GM10266 (cell line): Measurements from ENCODE around the gene ASB9.
A peak's percentile ranks its signal among the peaks of the same experiment; 100 is the strongest.
"Not testable (repeated sequence)": the region's sequence is repeated elsewhere in the genome, so short reads cannot be mapped to it uniquely, and the experiment has no call there.

ENCODE experiments used
- DNase-seq: peaks from one replicate; pipeline ENCODE4 v3.0.0; 2012; ENCODE audit errors: extremely low spot score
- TF ChIP-seq, protein P1 (sequence below): IDR thresholded peaks from 2 replicates; pipeline ENCODE4 v1.5.1; 2012; ENCODE audit warnings: mild to moderate bottlenecking, low read depth; ENCODE audit not compliant: control insufficient read depth, insufficient read depth; ENCODE audit errors: missing control alignments

Gene ASB9

DNA sequence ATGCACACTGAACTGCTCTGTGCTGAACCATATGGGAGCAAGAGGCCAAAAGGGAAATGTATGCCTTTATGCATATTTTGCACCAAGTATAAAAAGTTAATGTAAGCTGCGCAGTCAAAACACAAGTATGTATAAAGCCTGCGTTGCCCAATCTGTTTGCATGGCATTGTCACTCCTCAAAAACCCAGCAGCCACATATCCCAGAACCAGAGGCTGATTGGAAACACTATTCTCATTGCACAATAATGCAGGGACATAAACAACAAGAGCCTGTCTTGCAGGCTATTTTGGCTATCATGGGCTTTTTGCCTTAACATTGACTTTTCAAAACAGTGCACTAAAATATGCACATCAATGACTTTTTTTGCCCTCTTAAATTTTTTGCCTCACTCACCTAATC, 5.1 kb upstream of the ASB9 start:
- DNase-seq = no peak
- TF ChIP-seq, protein P1, sequence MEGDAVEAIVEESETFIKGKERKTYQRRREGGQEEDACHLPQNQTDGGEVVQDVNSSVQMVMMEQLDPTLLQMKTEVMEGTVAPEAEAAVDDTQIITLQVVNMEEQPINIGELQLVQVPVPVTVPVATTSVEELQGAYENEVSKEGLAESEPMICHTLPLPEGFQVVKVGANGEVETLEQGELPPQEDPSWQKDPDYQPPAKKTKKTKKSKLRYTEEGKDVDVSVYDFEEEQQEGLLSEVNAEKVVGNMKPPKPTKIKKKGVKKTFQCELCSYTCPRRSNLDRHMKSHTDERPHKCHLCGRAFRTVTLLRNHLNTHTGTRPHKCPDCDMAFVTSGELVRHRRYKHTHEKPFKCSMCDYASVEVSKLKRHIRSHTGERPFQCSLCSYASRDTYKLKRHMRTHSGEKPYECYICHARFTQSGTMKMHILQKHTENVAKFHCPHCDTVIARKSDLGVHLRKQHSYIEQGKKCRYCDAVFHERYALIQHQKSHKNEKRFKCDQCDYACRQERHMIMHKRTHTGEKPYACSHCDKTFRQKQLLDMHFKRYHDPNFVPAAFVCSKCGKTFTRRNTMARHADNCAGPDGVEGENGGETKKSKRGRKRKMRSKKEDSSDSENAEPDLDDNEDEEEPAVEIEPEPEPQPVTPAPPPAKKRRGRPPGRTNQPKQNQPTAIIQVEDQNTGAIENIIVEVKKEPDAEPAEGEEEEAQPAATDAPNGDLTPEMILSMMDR = no peak

DNA sequence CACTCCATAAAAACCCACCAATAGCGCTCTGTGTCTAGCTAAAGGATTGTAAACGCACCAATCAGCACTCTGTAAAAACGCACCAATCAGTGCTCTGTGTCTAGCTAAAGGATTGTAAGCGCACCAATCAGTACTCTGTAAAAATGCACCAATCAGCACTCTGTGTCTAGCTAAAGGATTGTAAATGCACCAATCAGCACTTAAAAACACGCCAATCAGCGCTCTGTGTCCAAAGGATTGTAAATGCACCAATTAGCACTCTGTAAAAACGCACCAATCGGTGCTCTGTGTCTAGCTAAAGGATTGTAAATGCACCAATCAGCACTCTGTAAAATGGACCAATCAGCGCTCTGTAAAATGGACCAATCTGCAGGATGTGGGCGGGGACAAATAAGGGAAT, 3.4 kb upstream of the ASB9 start:
- DNase-seq = not testable (repeated sequence)

DNA sequence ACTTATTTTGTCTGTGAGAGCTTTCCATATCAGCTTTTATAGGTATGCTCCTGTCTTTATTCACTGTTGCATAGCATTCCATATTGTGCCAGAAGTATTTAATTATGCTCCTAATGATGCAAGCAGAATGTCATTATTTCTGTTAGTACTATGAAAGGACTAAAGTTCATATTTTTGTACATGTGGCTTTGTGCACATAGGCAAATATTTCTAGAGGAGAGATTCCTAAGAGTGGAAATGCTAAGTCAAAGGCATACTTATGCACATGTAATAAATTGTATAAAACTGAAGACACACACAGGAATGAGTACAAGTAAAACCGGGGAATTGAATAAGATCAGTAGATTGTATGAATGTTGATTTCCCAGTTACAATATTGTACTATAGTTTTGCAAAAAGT, 1.9 kb upstream of the ASB9 start:
- TF ChIP-seq, protein P1 = no peak
- no peak for DNase-seq

DNA sequence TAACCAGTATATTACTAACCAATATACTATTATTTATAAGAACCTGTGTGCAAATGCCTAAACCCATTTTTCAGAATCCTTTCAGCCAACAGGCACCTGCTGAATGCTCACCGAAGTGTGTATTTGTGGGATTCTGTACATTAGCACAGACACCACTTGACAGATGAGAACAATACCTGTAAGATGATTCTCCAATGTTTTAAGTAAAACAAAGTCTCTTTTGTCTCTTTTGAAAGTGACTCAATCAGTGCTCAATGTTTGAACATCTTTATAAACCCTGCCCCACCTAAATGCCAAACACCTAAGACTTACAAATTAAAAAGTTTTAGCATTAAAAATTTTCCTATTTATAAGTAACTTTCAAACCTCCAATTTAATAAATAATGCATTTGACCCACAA, 763 bp downstream of the ASB9 start:
- TF ChIP-seq, protein P1 = no peak
- DNase-seq = no peak

DNA sequence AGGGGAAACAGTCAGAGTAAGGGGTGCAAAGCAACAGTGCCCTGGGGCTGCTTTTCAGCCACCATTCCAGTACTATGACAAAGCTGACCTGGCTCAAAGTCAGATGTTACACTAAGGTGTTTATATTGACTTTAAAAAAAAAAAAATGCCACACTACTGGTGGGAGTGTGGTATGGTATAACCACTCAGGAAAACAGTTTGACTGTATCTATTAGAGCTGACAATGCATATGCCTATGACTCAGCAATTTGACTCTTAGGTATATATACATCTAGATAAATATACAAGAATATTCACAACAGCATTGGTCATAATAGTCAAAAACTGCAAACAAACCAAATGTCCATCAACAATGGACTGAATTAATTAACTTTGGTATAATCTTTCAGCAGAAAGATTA, 15.0 kb downstream of the ASB9 start:
- TF ChIP-seq, protein P1 = no peak
- DNase-seq = no peak

DNA sequence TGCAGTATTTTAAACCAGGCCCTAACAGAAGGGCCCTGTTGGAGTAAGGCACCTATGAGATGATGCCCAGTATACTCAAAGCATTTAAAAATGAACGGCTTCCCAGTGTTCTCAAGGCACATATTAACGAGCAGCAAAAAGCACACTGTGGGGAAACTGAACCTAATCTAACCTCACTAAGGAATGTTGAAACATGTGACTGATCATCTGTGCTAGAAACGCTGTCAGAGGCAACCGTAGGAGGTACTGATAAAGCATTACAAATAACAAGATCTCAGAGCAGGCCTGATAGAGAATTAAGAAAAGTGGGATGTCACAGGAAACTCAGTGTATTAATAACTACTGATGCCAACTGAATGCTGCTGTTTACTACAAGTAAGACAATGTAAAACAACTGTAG, 24.0 kb downstream of the ASB9 start:
- TF ChIP-seq, protein P1 = no peak
- no peak for DNase-seq

DNA sequence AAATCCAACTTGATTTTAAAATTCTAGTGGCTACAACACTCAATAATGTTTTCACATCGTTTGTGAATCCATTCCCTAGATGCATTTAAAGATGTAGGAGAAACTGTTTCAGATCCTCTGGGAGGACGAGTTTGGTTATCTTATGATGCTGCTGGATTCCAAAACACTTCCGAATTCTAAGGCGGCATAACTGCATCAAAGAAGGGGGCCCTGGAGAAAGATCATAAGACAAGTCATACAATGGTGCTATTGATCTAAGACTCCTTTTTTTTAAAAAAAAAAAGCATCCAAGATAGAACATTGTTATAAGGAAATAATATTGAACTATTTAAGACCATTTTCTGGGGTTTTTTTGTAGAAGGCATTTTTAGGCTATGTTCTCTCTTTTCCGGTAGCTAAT, 25.5 kb downstream of the ASB9 start:
- TF ChIP-seq, protein P1 = no peak

DNA sequence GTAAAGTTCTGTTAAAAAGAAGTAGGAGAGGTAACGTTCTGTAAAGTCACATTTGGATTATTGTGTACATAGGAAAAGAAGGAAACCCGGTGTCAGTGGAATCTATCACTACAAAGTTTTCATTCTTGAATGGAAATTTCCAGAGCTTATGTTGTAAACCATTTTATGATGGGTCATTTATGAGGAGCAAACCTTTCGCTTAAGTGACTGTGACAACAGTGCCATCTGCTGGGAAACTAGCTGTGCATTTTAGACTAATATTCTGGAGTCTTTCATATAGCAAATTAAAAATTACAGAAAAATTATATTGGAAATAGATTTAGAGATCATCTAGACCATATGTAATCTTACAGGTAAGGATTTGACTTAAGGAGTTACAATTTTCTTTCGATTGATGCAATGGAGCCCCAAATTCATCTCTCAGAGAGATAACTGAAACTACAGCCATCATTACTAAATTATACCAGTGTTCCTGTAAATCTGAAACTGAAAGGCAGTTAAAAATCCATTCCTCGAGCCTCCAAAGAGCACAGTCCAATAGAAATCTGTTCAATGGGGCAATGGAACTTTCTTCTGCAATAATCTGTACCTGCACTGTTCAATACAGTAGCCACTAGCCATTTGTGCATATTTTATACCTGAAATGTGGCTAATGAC, 26.9 kb downstream of the ASB9 start:
- TF ChIP-seq, protein P1 = peak; percentile 34
- peak; percentile 25 for DNase-seq

More for the DNA sequence above, 25.5 kb downstream of the ASB9 start:
- no peak for DNase-seq
